Fibroblast of peridontal ligament (primary cell): ENCODE data around the gene DIABLO.
"Not testable (repeated sequence)": the region's sequence is repeated elsewhere in the genome, so short reads cannot be mapped to it uniquely, and the experiment has no call there.

Experiments
- DNase-seq: peaks from one replicate; pipeline ENCODE4 v3.0.0-alpha.2; 2010; ENCODE audit errors: extremely low read depth

DIABLO gene

DNA sequence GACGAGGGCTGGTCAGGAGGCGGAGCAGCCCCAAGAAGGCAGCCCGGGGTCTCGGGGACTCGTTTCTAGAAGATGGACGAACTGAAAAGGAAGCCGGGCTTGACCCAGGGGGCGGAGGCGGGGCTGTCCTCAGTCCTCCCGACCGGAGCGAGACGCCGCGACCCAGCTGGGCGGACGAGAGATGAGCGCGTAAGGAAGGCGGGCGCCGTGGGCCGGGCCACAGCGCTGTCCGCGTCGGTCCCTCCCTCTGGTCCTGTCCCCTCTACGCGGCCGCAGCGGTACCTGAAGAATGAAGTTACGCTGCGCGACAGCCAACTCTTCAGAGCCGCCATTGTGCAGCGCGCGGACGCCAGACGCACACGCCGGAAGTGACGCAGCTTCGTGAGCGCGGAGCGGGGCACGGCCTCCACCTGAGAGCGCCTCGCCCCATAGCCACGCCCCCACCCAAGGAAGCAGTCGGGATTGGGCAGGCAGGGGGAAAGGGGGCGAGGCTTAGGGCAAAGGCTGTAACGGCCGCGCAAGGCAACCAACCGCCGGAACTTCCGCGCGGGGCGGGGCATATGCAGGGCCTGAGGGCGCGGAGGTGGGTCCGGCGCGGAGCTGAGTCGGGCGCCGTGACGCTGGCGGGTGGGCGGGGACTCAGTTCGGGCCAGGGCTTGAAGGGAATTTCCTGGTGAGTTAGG is at the start of gene DIABLO:
TSS of gene DIABLO (minus strand) at position 370 of the 683 bp plus-strand sequence. CDS start at position 332, 38 bp downstream.
- peak; percentile 98 for DNase-seq

GRCh38 chr12:122275459-122275858 is 49.6 kb upstream of the DIABLO start:
- no peak for DNase-seq

DNA sequence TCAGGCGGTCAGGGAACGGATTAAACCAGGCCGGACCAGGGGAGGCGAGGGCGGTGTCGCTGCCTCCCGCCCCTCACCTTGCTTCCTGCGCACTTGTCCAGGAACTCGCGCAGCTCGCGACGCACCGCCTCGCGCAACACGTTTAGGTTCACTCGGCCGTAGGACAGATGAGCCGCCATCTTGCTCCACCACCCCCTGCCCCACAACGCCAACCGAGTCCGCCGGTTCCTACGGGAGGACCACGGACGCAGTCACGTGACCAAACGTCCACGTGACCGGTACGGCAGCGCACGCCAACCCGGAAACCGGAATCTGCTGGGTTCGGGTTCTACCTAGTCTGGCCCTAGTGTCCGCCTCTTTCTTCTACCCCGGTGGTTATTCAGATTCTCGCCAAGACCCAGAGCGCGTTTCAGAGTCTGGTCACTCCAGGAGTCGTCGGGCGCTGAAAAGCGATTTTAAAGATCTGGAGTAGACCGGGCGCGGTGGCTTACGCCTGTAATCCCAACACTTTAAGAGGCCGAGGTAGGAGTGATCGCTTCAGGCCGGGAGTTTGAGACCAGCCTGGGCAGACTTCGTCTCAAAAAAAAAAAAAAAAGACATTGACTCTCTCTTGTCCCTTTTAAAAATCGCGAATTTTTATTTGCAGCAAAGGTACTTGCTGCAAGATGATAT is 40.5 kb upstream of the DIABLO start, which contains the start of gene VPS33A:
TSS of gene VPS33A (minus strand) at position 265 of the 672 bp plus-strand sequence. CDS start at position 179, 86 bp downstream.
- peak; percentile 98 for DNase-seq

- DNase-seq: no peak
Observed at GRCh38 chr12:122265886-122266229, 40.0 kb upstream of the DIABLO start.

DNA sequence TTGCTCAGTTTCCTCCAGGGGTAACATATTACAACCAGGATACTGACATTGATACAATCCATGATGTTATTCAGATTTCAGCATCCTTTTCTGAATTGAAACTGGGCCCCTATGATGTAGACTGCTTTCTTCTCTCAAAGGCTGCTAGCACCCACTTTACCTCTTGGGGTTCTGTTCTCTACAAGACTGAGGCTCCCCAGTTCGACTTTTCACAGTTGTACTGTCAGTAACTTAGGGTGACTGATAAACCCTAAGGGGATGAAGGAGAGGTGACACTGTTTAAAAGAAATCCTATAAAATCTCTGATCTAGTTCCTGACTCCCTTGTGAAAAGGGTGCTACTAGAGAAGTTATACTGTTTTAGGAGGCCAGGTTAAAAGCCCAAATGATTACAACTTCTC is 39.6 kb upstream of the DIABLO start:
- DNase-seq: no peak

- DNase-seq: not testable (repeated sequence)
Observed at GRCh38 chr12:122260735-122261134, 34.9 kb upstream of the DIABLO start.

DNA sequence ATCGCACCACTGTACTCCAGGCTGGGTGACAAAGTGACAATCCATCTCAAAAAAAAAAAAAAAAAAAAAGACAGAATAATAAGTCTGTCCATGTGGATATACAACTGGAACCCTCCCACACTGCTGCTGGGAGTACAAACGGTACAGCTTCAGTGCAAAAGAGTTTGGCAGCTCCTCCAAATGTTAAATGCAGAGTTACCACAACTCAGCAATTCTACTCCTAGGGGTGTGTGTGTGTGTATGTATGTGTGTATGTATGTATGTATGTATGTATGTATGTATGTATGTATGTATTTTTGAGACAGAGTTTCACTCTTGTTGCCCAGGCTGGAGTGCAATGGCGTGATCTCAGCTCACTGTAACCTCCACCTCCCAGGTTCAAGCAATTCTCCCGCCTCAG is 33.1 kb upstream of the DIABLO start:
- DNase-seq: not testable (repeated sequence)

DNA sequence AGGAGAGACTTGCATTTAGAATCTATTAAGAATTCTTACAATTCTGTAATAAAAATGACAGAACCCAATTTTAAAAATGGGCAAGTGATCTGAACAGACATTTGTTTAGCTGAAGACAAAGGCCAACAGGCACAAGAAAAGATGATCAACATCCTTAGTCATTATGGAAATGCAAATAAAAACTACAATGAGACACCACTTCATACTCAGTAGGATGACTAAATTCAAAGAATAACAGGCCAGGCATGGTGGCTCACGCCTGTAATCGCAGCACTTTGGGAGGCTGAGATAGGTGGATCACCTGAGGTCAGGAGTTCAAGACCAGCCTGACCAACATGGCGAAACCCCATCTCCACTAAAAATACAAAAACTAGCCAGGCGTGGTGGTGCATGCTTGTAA is 32.6 kb upstream of the DIABLO start:
- DNase-seq: not testable (repeated sequence)

GRCh38 chr12:122250536-122250935 is 24.7 kb upstream of the DIABLO start:
- no peak for DNase-seq

GRCh38 chr12:122250047-122250446 is 24.2 kb upstream of the DIABLO start:
- no peak for DNase-seq

DNA sequence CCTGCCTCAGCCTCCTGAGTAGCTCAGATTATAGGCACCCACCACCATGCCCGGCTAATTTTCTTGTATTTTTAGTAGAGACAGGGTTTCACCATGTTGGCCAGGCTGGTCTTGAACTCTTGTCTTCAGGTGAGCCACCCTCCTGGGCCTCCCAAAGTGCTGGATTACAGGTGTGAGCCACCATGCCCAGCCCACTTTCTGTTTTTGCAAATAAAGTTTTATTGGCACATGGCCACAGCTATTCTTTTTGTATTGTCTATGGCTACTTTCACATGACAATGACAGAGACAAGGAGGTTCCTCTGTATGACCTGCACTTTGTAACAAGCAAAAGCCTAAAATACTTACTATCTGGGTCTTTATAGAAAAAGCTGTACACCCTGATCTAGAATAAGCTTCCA is 19.7 kb upstream of the DIABLO start:
- no peak for DNase-seq

DNA sequence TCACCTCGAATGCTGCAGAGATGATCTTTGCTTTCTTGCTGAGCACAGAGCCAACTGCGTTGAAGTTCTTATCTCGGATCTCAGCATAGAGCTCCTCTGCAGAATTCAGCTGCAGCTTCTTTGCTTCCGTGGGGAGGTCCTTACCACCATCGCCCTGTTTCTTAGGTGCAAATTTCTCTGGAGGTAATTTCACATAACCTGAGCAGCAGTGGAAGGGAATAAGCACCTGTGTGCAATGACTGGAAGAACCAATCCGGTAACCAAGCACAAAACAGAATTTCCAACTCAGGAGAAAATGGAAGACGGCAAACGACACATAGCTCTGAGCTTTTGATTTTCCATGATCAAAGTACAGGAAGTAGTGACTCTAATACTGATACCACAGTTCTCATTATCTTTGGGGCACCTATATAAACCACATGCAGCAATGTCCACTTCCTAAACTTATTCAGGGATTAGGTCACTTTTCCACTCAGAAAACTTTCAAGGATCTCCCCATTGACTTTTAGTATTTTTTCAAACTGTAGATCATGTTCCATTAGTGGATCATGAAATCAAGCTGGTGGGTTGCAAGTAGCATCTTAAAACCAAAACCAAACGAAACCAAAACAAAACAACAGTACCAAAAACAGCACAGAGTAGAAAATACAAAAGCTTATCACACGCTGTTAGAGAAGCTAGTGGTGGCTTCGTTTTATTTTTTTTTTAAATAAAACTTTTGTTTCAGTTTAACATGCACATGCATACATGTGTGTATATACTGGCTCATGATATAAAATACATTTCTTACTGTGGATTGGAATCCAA is 18.9 kb upstream of the DIABLO start:
- no peak for DNase-seq

DNA sequence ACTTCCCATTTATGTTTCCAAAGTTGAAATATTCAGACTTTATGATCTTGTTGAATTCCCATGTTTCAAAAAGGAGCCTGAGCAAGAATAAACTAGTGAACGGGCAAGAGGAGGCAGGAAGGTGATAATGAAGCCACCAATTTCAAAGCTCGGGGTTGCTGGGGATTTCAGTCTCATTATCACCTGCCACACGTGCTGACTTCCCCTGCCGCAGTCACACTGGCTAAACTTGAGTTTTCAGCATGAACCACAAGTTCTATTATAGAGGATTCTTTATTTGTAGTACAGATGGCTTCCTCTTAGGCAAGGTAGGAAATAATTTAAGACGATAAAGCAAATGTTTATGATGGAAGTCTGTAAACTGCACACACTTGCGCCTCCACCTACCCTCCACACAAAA is 18.1 kb upstream of the DIABLO start:
- no peak for DNase-seq

- no peak for DNase-seq
Observed at GRCh38 chr12:122238861-122239260, 13.0 kb upstream of the DIABLO start.

- DNase-seq: no peak
Observed at GRCh38 chr12:122235741-122236140, 9.9 kb upstream of the DIABLO start.

DNA sequence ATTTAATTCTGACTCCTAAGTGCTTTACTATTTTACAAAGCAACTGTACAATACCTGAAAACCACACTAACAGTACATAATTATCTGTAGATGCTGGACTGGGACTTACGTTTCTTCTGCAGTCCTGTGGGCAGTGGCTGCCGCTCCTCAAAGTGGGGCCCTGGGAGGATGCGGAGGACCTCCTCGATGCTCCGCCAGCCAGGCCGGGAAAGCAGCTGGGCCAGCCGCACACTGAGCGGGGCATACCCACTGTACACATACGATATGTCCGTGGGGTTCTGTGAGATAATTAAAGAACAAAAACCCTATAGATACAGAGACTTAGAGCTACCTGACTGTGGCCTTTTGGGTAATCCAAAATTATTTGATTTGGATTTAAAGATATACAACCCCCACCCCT is 6.8 kb upstream of the DIABLO start:
- DNase-seq: no peak

- no peak for DNase-seq
Observed at GRCh38 chr12:122230798-122231197, 4.9 kb upstream of the DIABLO start.

- DNase-seq: no peak
Observed at GRCh38 chr12:122228092-122228491, 2.2 kb upstream of the DIABLO start.

GRCh38 chr12:122227341-122227740 is 1.5 kb upstream of the DIABLO start:
- DNase-seq: no peak

- DNase-seq: no peak
Observed at GRCh38 chr12:122226366-122227125, 694 bp upstream of the DIABLO start.

DNA sequence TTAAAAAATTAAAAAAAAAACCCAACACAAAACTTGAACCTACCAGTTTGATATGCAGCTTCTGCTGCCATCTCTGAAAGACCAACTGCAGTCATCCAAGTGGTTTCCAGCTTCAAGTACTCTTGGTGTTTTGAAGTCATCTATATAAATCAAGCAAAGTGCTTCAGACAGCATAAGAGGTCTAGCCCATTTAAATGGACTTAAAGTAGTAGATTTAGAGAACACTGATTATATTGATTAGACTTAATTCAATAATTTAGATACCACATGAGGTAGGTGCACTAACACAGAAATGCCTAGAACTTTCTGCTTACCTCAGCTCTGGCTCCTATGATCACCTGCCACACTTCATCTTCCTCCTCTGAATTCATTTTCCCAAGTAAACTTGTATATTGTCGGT is 9.4 kb downstream of the DIABLO start:
- no peak for DNase-seq

DNA sequence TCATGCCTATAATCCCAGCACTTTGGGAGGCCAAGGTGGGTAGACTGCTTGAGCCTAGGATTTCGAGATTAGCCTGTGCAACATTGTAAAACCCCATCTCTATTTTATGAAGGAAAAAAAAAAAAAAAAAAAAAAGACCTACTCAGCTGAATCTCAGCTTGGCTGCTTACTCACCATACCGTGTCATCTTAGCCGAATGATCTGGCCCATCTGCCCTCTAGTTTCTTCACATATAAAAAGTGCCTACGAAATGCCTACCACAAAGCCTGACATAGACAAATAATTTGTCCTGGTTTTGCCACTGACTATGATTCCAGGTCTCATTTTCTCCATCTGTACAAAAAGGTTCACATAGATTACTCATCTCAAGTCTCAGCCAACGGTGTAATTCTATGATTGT is 10.1 kb downstream of the DIABLO start:
- DNase-seq: no peak
